ENCODE measurements around the gene PWWP2A.

Gene PWWP2A

GRCh38 chr5:160133071-160133917 lies 14.0 kb upstream of the PWWP2A start:
- no peak overlapping the region for H3K9ac ChIP-seq (ENCODE audit: low read depth in 1 of 2, low read length in 2 of 2)
- H3K4me1 ChIP-seq (ENCODE audit: control insufficient read depth in 2 of 2, insufficient read depth in 2 of 2, low read length in 2 of 2) = no peaks in the 10 kb centered on the region
- peak overlapping the region; percentile 5 to 31 for H3K4me3 ChIP-seq (ENCODE audit: low read length in 2 of 2)
- H3K27ac ChIP-seq (ENCODE audit: low read depth in 2 of 2, low read length in 2 of 2) = no peak overlapping the region
- H3K36me3 ChIP-seq (ENCODE audit: control insufficient read depth in 2 of 2, insufficient read depth in 2 of 2, low read length in 2 of 2) = no peaks in the 10 kb centered on the region
- no peaks in the 10 kb centered on the region for H3K27me3 ChIP-seq (ENCODE audit: control insufficient read depth in 2 of 2, insufficient read depth in 2 of 2, low read length in 2 of 2)
- no peaks in the 10 kb centered on the region for H3K9me3 ChIP-seq (ENCODE audit: control insufficient read depth in 2 of 2, low read length in 2 of 2)

GRCh38 chr5:160129841-160130240 lies 10.6 kb upstream of the PWWP2A start:
- Histone ChIP-seq H3K4me3 (ENCODE audit: low read length in 2 of 2) (no peak overlapping the region), H3K27me3 (ENCODE audit: control insufficient read depth in 2 of 2, insufficient read depth in 2 of 2, low read length in 2 of 2) (no peaks in the 10 kb centered on the region), H3K9ac (ENCODE audit: low read depth in 1 of 2, low read length in 2 of 2) (no peak overlapping the region), H3K36me3 (ENCODE audit: control insufficient read depth in 2 of 2, insufficient read depth in 2 of 2, low read length in 2 of 2) (no peaks in the 10 kb centered on the region), H3K27ac (ENCODE audit: low read depth in 2 of 2, low read length in 2 of 2) (no peak overlapping the region), H3K9me3 (ENCODE audit: control insufficient read depth in 2 of 2, low read length in 2 of 2) (no peaks in the 10 kb centered on the region), H3K4me1 (ENCODE audit: control insufficient read depth in 2 of 2, insufficient read depth in 2 of 2, low read length in 2 of 2) (no peaks in the 10 kb centered on the region)

GRCh38 chr5:160128632-160129031 lies 9.4 kb upstream of the PWWP2A start:
- Histone ChIP-seq H3K9me3 (ENCODE audit: control insufficient read depth in 2 of 2, low read length in 2 of 2) (no peaks in the 10 kb centered on the region), H3K4me3 (ENCODE audit: low read length in 2 of 2) (no peak overlapping the region), H3K36me3 (ENCODE audit: control insufficient read depth in 2 of 2, insufficient read depth in 2 of 2, low read length in 2 of 2) (no peaks in the 10 kb centered on the region), H3K27ac (ENCODE audit: low read depth in 2 of 2, low read length in 2 of 2) (no peak overlapping the region), H3K27me3 (ENCODE audit: control insufficient read depth in 2 of 2, insufficient read depth in 2 of 2, low read length in 2 of 2) (no peaks in the 10 kb centered on the region), H3K9ac (ENCODE audit: low read depth in 1 of 2, low read length in 2 of 2) (no peak overlapping the region), H3K4me1 (ENCODE audit: control insufficient read depth in 2 of 2, insufficient read depth in 2 of 2, low read length in 2 of 2) (no peaks in the 10 kb centered on the region)

GRCh38 chr5:160119905-160120266 lies 636 bp upstream of the PWWP2A start:
- Histone ChIP-seq H3K9me3 (ENCODE audit: control insufficient read depth in 2 of 2, low read length in 2 of 2) (no peaks in the 10 kb centered on the region), H3K27ac (ENCODE audit: low read depth in 2 of 2, low read length in 2 of 2) (no peak overlapping the region), H3K4me1 (ENCODE audit: control insufficient read depth in 2 of 2, insufficient read depth in 2 of 2, low read length in 2 of 2) (peaks cover 0 to 12% of the 10 kb centered on the region in 2 donors), H3K9ac (ENCODE audit: low read depth in 1 of 2, low read length in 2 of 2) (peak overlapping the region in 1 of 2 donors; percentile 24), H3K4me3 (ENCODE audit: low read length in 2 of 2) (peak overlapping the region; percentile 33 to 64), H3K27me3 (ENCODE audit: control insufficient read depth in 2 of 2, insufficient read depth in 2 of 2, low read length in 2 of 2) (no peaks in the 10 kb centered on the region), H3K36me3 (ENCODE audit: control insufficient read depth in 2 of 2, insufficient read depth in 2 of 2, low read length in 2 of 2) (peaks cover 3 to 13% of the 10 kb centered on the region in 2 donors)

- Histone ChIP-seq H3K4me1 (ENCODE audit: control insufficient read depth in 2 of 2, insufficient read depth in 2 of 2, low read length in 2 of 2) (peaks cover 0 to 12% of the 10 kb centered on the region in 2 donors), H3K9me3 (ENCODE audit: control insufficient read depth in 2 of 2, low read length in 2 of 2) (no peaks in the 10 kb centered on the region), H3K9ac (ENCODE audit: low read depth in 1 of 2, low read length in 2 of 2) (peak overlapping the region; percentile 80 to 94), H3K27ac (ENCODE audit: low read depth in 2 of 2, low read length in 2 of 2) (peak overlapping the region; percentile 92 to 95), H3K4me3 (ENCODE audit: low read length in 2 of 2) (peak overlapping the region; percentile 82 to 87), H3K27me3 (ENCODE audit: control insufficient read depth in 2 of 2, insufficient read depth in 2 of 2, low read length in 2 of 2) (no peaks in the 10 kb centered on the region), H3K36me3 (ENCODE audit: control insufficient read depth in 2 of 2, insufficient read depth in 2 of 2, low read length in 2 of 2) (peaks cover 3 to 13% of the 10 kb centered on the region in 2 donors)
These were observed 705 bp downstream of the PWWP2A start for GRCh38 chr5:160118349-160119141.

- Histone ChIP-seq H3K27ac (ENCODE audit: low read depth in 2 of 2, low read length in 2 of 2) (no peak overlapping the region), H3K4me1 (ENCODE audit: control insufficient read depth in 2 of 2, insufficient read depth in 2 of 2, low read length in 2 of 2) (peaks cover 0 to 12% of the 10 kb centered on the region in 2 donors), H3K27me3 (ENCODE audit: control insufficient read depth in 2 of 2, insufficient read depth in 2 of 2, low read length in 2 of 2) (no peaks in the 10 kb centered on the region), H3K4me3 (ENCODE audit: low read length in 2 of 2) (no peak overlapping the region), H3K9me3 (ENCODE audit: control insufficient read depth in 2 of 2, low read length in 2 of 2) (no peaks in the 10 kb centered on the region), H3K36me3 (ENCODE audit: control insufficient read depth in 2 of 2, insufficient read depth in 2 of 2, low read length in 2 of 2) (peaks cover 9 to 20% of the 10 kb centered on the region in 2 donors), H3K9ac (ENCODE audit: low read depth in 1 of 2, low read length in 2 of 2) (no peak overlapping the region)
These were observed 2.3 kb downstream of the PWWP2A start for GRCh38 chr5:160116991-160117390.

GRCh38 chr5:160108124-160108523 lies 11.1 kb downstream of the PWWP2A start:
- no peak overlapping the region for H3K27ac ChIP-seq (ENCODE audit: low read depth in 2 of 2, low read length in 2 of 2)
- H3K9ac ChIP-seq (ENCODE audit: low read depth in 1 of 2, low read length in 2 of 2) = no peak overlapping the region
- no peaks in the 10 kb centered on the region for H3K9me3 ChIP-seq (ENCODE audit: control insufficient read depth in 2 of 2, low read length in 2 of 2)
- H3K36me3 ChIP-seq (ENCODE audit: control insufficient read depth in 2 of 2, insufficient read depth in 2 of 2, low read length in 2 of 2) = peaks cover 16 to 21% of the 10 kb centered on the region in 2 donors
- no peaks in the 10 kb centered on the region for H3K27me3 ChIP-seq (ENCODE audit: control insufficient read depth in 2 of 2, insufficient read depth in 2 of 2, low read length in 2 of 2)
- H3K4me1 ChIP-seq (ENCODE audit: control insufficient read depth in 2 of 2, insufficient read depth in 2 of 2, low read length in 2 of 2) = peaks cover 3 to 4% of the 10 kb centered on the region in 2 donors
- H3K4me3 ChIP-seq (ENCODE audit: low read length in 2 of 2) = no peak overlapping the region

- no peak overlapping the region for H3K4me3 ChIP-seq (ENCODE audit: low read length in 2 of 2)
- H3K9me3 ChIP-seq (ENCODE audit: control insufficient read depth in 2 of 2, low read length in 2 of 2) = no peaks in the 10 kb centered on the region
- no peaks in the 10 kb centered on the region for H3K27me3 ChIP-seq (ENCODE audit: control insufficient read depth in 2 of 2, insufficient read depth in 2 of 2, low read length in 2 of 2)
- H3K4me1 ChIP-seq (ENCODE audit: control insufficient read depth in 2 of 2, insufficient read depth in 2 of 2, low read length in 2 of 2) = peaks cover 3 to 4% of the 10 kb centered on the region in 2 donors
- peak overlapping the region in 1 of 2 donors; percentile 9 for H3K27ac ChIP-seq (ENCODE audit: low read depth in 2 of 2, low read length in 2 of 2)
- H3K36me3 ChIP-seq (ENCODE audit: control insufficient read depth in 2 of 2, insufficient read depth in 2 of 2, low read length in 2 of 2) = peaks cover 9 to 11% of the 10 kb centered on the region in 2 donors
- H3K9ac ChIP-seq (ENCODE audit: low read depth in 1 of 2, low read length in 2 of 2) = peak overlapping the region in 1 of 2 donors; percentile 38
These were observed 13.4 kb downstream of the PWWP2A start for GRCh38 chr5:160105686-160106360.

- Histone ChIP-seq H3K27ac (ENCODE audit: low read depth in 2 of 2, low read length in 2 of 2) (no peak overlapping the region), H3K36me3 (ENCODE audit: control insufficient read depth in 2 of 2, insufficient read depth in 2 of 2, low read length in 2 of 2) (peaks cover 9 to 15% of the 10 kb centered on the region in 2 donors), H3K4me1 (ENCODE audit: control insufficient read depth in 2 of 2, insufficient read depth in 2 of 2, low read length in 2 of 2) (no peaks in the 10 kb centered on the region), H3K4me3 (ENCODE audit: low read length in 2 of 2) (no peak overlapping the region), H3K27me3 (ENCODE audit: control insufficient read depth in 2 of 2, insufficient read depth in 2 of 2, low read length in 2 of 2) (no peaks in the 10 kb centered on the region), H3K9me3 (ENCODE audit: control insufficient read depth in 2 of 2, low read length in 2 of 2) (no peaks in the 10 kb centered on the region), H3K9ac (ENCODE audit: low read depth in 1 of 2, low read length in 2 of 2) (no peak overlapping the region)
These were observed 21.3 kb downstream of the PWWP2A start for GRCh38 chr5:160097991-160098390.

- H3K27ac ChIP-seq (ENCODE audit: low read depth in 2 of 2, low read length in 2 of 2) = no peak overlapping the region
- H3K36me3 ChIP-seq (ENCODE audit: control insufficient read depth in 2 of 2, insufficient read depth in 2 of 2, low read length in 2 of 2) = peaks cover 18 to 26% of the 10 kb centered on the region in 2 donors
- no peak overlapping the region for H3K4me3 ChIP-seq (ENCODE audit: low read length in 2 of 2)
- no peaks in the 10 kb centered on the region for H3K4me1 ChIP-seq (ENCODE audit: control insufficient read depth in 2 of 2, insufficient read depth in 2 of 2, low read length in 2 of 2)
- no peaks in the 10 kb centered on the region for H3K9me3 ChIP-seq (ENCODE audit: control insufficient read depth in 2 of 2, low read length in 2 of 2)
- H3K27me3 ChIP-seq (ENCODE audit: control insufficient read depth in 2 of 2, insufficient read depth in 2 of 2, low read length in 2 of 2) = no peaks in the 10 kb centered on the region
- H3K9ac ChIP-seq (ENCODE audit: low read depth in 1 of 2, low read length in 2 of 2) = no peak overlapping the region
These were observed 23.1 kb downstream of the PWWP2A start for GRCh38 chr5:160096178-160096577.

Measured in mucosa of rectum (tissue), 2 donors.